Smooth muscle cell (in vitro differentiated cells): ENCODE measurements around the gene PIKFYVE. TPM values are rescaled to one million over a fixed set of nuclear protein-coding genes. Genes with fewer than 3 reads are reported as not detected.
A peak's percentile ranks its signal among the peaks of the same experiment; 100 is the strongest.

ENCODE experiments used
- DNase-seq: peaks from one replicate; lab custom pipeline; 2025; ENCODE audit not compliant: unreplicated experiment; lab: John Stamatoyannopoulos, UW
- H2AFZ ChIP-seq: fragments of 200-600 bp; sonication (generic); 2 replicates; pipeline ENCODE4 v1.6.0; 2016; ENCODE audit warnings: antibody characterized with exemption, low read depth, mild to moderate bottlenecking
- H3F3A ChIP-seq: fragments of 200-600 bp; sonication (generic); 2 replicates; pipeline ENCODE4 v1.6.0; 2017; ENCODE audit warnings: antibody characterized with exemption, low read depth
- H3K27ac ChIP-seq: fragments of 200-600 bp; sonication (generic); 2 replicates; pipeline ENCODE4 v1.5.1; 2016; ENCODE audit warnings: low read depth, mild to moderate bottlenecking
- H3K27me3 ChIP-seq: fragments of 200-600 bp; sonication (generic); 2 replicates; pipeline ENCODE4 v1.6.1; 2016; ENCODE audit warnings: low read depth, mild to moderate bottlenecking
- H3K36me3 ChIP-seq: fragments of 200-600 bp; sonication (generic); 2 replicates; pipeline ENCODE4 v1.5.1; 2016; ENCODE audit warnings: low read depth
- H3K4me1 ChIP-seq: fragments of 200-600 bp; sonication (generic); 2 replicates; pipeline ENCODE4 v1.5.1; 2016; ENCODE audit warnings: low read depth
- H3K4me2 ChIP-seq: fragments of 200-600 bp; sonication (generic); 2 replicates; pipeline ENCODE4 v1.6.0; 2016; ENCODE audit warnings: mild to moderate bottlenecking
- H3K4me3 ChIP-seq: fragments of 200-600 bp; sonication (generic); 2 replicates; pipeline ENCODE4 v1.5.1; 2016; ENCODE audit warnings: mild to moderate bottlenecking
- H3K79me2 ChIP-seq: fragments of 200-600 bp; sonication (generic); 2 replicates; pipeline ENCODE4 v1.6.0; 2016; ENCODE audit warnings: low read depth, mild to moderate bottlenecking
- H3K9ac ChIP-seq: fragments of 200-600 bp; sonication (generic); 2 replicates; pipeline ENCODE4 v1.6.0; 2016; ENCODE audit warnings: low read depth
- H3K9me3 ChIP-seq: fragments of 200-600 bp; sonication (generic); replicated peaks from 2 replicates; pipeline ENCODE4 v1.5.1; 2016; ENCODE audit warnings: low read depth
- H4K20me1 ChIP-seq: fragments of 200-600 bp; sonication (generic); 2 replicates; pipeline ENCODE4 v1.6.0; 2016; ENCODE audit warnings: low read depth
- WGBS: methylation state at CpG from one replicate; pipeline ENCODE4 v1.1.7; 2016; ENCODE audit warnings: low lambda C conversion rate; 5-methylcytosine and 5-hydroxymethylcytosine counted together
- polyA plus RNA-seq: library from polyadenylated mRNA; unstranded; fragments of >200 nt; fragmentation: Nextera tagmentation; extraction: Ambion mirVana; gene quantifications from 2 replicates; pipeline ENCODE4 v1.2.1, GENCODE V29; 2016
- total RNA-seq: library from RNA; depleted of rRNA; stranded (reverse); fragments of >200 nt; gene quantifications from 2 replicates; pipeline ENCODE4 v1.2.3, GENCODE V29; 2014
- TF ChIP-seq, protein P1 (sequence below): fragments of 200-600 bp; sonication (generic); IDR thresholded peaks from 2 replicates; pipeline ENCODE4 v1.5.1; 2017; ENCODE audit warnings: borderline replicate concordance, mild to moderate bottlenecking, antibody characterized with exemption; ENCODE audit not compliant: insufficient read depth, poor library complexity, severe bottlenecking

Gene PIKFYVE
- total and polyA plus RNA-seq, 2 experiments from 2014 or later: 4.9 to 29.5 TPM

DNA sequence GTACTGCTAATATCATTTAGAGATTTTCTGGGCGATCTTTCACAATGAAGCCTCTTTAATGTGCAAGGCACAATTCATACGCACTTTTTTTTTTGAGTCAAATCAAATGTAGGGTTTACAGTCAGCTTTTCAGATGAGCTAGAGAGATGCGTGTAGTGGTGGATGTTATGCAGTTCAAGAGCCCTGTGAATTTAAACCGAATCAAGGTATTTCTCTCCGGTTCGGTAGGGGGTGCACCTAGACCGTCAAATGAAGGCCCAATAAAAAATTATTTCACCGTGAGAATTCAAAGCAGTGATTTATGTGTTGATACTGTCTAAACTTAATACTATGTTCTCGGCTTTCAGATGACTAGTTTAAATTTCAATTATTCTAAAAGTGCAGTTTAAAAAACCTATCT, 141.6 kb downstream of the PIKFYVE start:
- TF ChIP-seq, protein P1, sequence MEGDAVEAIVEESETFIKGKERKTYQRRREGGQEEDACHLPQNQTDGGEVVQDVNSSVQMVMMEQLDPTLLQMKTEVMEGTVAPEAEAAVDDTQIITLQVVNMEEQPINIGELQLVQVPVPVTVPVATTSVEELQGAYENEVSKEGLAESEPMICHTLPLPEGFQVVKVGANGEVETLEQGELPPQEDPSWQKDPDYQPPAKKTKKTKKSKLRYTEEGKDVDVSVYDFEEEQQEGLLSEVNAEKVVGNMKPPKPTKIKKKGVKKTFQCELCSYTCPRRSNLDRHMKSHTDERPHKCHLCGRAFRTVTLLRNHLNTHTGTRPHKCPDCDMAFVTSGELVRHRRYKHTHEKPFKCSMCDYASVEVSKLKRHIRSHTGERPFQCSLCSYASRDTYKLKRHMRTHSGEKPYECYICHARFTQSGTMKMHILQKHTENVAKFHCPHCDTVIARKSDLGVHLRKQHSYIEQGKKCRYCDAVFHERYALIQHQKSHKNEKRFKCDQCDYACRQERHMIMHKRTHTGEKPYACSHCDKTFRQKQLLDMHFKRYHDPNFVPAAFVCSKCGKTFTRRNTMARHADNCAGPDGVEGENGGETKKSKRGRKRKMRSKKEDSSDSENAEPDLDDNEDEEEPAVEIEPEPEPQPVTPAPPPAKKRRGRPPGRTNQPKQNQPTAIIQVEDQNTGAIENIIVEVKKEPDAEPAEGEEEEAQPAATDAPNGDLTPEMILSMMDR: peak; percentile 48
- peaks cover 44% of the 10 kb centered on the region for H3K27me3 ChIP-seq
- H3K4me2 ChIP-seq: peak overlapping the region; percentile 89
- peaks cover 9% of the 10 kb centered on the region for H3K4me1 ChIP-seq
- H4K20me1 ChIP-seq: no peaks in the 10 kb centered on the region
- no peaks in the 10 kb centered on the region for H3K79me2 ChIP-seq
- H2AFZ ChIP-seq: no peak overlapping the region
- H3K9ac ChIP-seq: no peak overlapping the region
- 21% methylated on average over 9 of the region's 9 CpGs for WGBS
- H3K9me3 ChIP-seq: no peaks in the 10 kb centered on the region
- H3F3A ChIP-seq: no peaks in the 10 kb centered on the region
- H3K27ac ChIP-seq: no peak overlapping the region
- no peak overlapping the region for H3K4me3 ChIP-seq
- DNase-seq: no peak
- no peaks in the 10 kb centered on the region for H3K36me3 ChIP-seq

Other genes with a start within 250 kb of the PIKFYVE start
- gene PLEKHM3, start 240.7 kb upstream of the PIKFYVE start, total RNA-seq: 10.3 and 11.3 TPM in 2 replicates
- gene PLEKHM3, start 240.7 kb upstream of the PIKFYVE start, polyA plus RNA-seq: 3.2 and 3.8 TPM in 2 replicates
- not detected in 2 replicates for gene CRYGD, start 141.7 kb upstream of the PIKFYVE start, total RNA-seq
- not detected in 2 replicates for gene CRYGD, start 141.7 kb upstream of the PIKFYVE start, polyA plus RNA-seq
- gene CRYGC, start 136.4 kb upstream of the PIKFYVE start, total RNA-seq: not detected in 2 replicates
- gene CRYGC, start 136.4 kb upstream of the PIKFYVE start, polyA plus RNA-seq: not detected in 2 replicates
- gene CRYGB, start 120.1 kb upstream of the PIKFYVE start, total RNA-seq: not detected in 2 replicates
- not detected in 2 replicates for gene CRYGB, start 120.1 kb upstream of the PIKFYVE start, polyA plus RNA-seq
- not detected in 2 replicates for gene CRYGA, start 102.7 kb upstream of the PIKFYVE start, total RNA-seq
- not detected in 2 replicates for gene CRYGA, start 102.7 kb upstream of the PIKFYVE start, polyA plus RNA-seq
- gene C2orf80, start 76.2 kb upstream of the PIKFYVE start, total RNA-seq: not detected in 2 replicates
- gene C2orf80, start 76.2 kb upstream of the PIKFYVE start, polyA plus RNA-seq: not detected in 2 replicates
- 98.6 and 143 TPM in 2 replicates for gene IDH1, start 11.2 kb upstream of the PIKFYVE start, total RNA-seq
- gene IDH1, start 11.2 kb upstream of the PIKFYVE start, polyA plus RNA-seq: 76.0 and 97.2 TPM in 2 replicates
- not detected in 2 replicates for gene PTH2R, start 140.5 kb downstream of the PIKFYVE start, total RNA-seq
- gene PTH2R, start 140.5 kb downstream of the PIKFYVE start, polyA plus RNA-seq: not detected in 2 replicates